H1 (cell line): Measurements from ENCODE around the gene GCAT. TPM values are rescaled to one million over a fixed set of nuclear protein-coding genes. Genes with fewer than 3 reads are reported as not detected.

Experiments used
- CTCF ChIA-PET: fragments of 300-600 bp; sonication (Branson Sonifier 250); formaldehyde crosslinking; loops from one replicate; lab custom pipeline; 2021; ENCODE audit not compliant: partially characterized antibody; lab: Charles Lee
- POLR2A ChIA-PET: fragments of 300-600 bp; sonication (Branson Sonifier 250); formaldehyde crosslinking; loops from one replicate; lab custom pipeline; 2021; ENCODE audit warnings: inconsistent platforms; ENCODE audit not compliant: partially characterized antibody; lab: Charles Lee
- DNase-seq, 2 experiments: peaks; one replicate each; pipeline versions ENCODE4 v3.0.0 to v3.0.0-alpha.2; 2010 to 2022; ENCODE audit warnings: low spot score in 2 of 2, low read depth in 1 of 2, mixed read lengths in 1 of 2
- FAIRE-seq: peaks from 2 replicates; lab custom pipeline; 2011; peaks lifted over from hg19 to GRCh38; lab: Jason Lieb, UNC
- H2AFZ ChIP-seq: 2 replicates; pipeline ENCODE4 v1.8.1; 2012; ENCODE audit warnings: low read length, inconsistent platforms
- H2AK5ac ChIP-seq: 2 replicates; pipeline ENCODE4 v1.6.1; 2013; ENCODE audit warnings: low read depth, low read length
- H2BK120ac ChIP-seq: replicated peaks from 2 replicates; pipeline ENCODE3; 2013; ENCODE audit warnings: low read depth, low read length, inconsistent platforms
- H2BK12ac ChIP-seq: 2 replicates; pipeline ENCODE4 v1.6.1; 2013; ENCODE audit warnings: low read depth, low read length
- H2BK15ac ChIP-seq: 2 replicates; pipeline ENCODE4 v1.6.1; 2013; ENCODE audit warnings: low read length
- H2BK20ac ChIP-seq: 2 replicates; pipeline ENCODE4 v1.6.1; 2013; ENCODE audit warnings: low read length
- H2BK5ac ChIP-seq: 2 replicates; pipeline ENCODE4 v1.6.1; 2013; ENCODE audit warnings: low read depth, low read length
- H3K14ac ChIP-seq: 2 replicates; pipeline ENCODE4 v1.6.1; 2013; ENCODE audit warnings: inconsistent platforms; ENCODE audit not compliant: insufficient read length
- H3K18ac ChIP-seq: 2 replicates; pipeline ENCODE4 v1.6.1; 2013; ENCODE audit warnings: low read length; ENCODE audit errors: extremely low read depth
- H3K23ac ChIP-seq: 2 replicates; pipeline ENCODE4 v1.6.1; 2013; ENCODE audit warnings: inconsistent platforms; ENCODE audit not compliant: insufficient read length
- H3K23me2 ChIP-seq: 2 replicates; pipeline ENCODE4 v1.6.1; 2013; ENCODE audit warnings: low read depth, low read length
- H3K27ac ChIP-seq: 2 replicates; pipeline ENCODE4 v1.6.1; 2011; ENCODE audit warnings: low read depth, low read length, inconsistent platforms
- H3K27me3 ChIP-seq, 4 experiments: replicated peaks in 1 of 4; 1 replicate in 1 of 4; 2 replicates in 3 of 4; pipeline versions ENCODE4 v1.6.1 to v1.8.1; 2011 to 2013; ENCODE audit warnings: low read length in 3 of 4, mild to moderate bottlenecking in 3 of 4, inconsistent platforms in 2 of 4, mixed read lengths in 2 of 4, moderate library complexity in 1 of 4; ENCODE audit not compliant: control insufficient read depth in 3 of 4, insufficient read depth in 3 of 4; ENCODE audit errors: extremely low read depth in 1 of 4
- H3K36me3 ChIP-seq, 4 experiments: 2 replicates each; pipeline versions ENCODE4 v1.6.1 to v1.8.1; 2011 to 2013; ENCODE audit warnings: mild to moderate bottlenecking in 4 of 4, low read length in 3 of 4, moderate library complexity in 2 of 4, control low read depth in 1 of 4, inconsistent platforms in 1 of 4; ENCODE audit not compliant: insufficient read depth in 4 of 4, control insufficient read depth in 2 of 4
- H3K4ac ChIP-seq: replicated peaks from 2 replicates; pipeline ENCODE3; 2013; ENCODE audit warnings: low read length, low read depth, mixed read lengths, inconsistent platforms; ENCODE audit not compliant: insufficient read length
- H3K4me1 ChIP-seq, 4 experiments: replicated peaks in 1 of 4; 1 replicate in 1 of 4; 2 replicates in 3 of 4; pipeline versions ENCODE4 v1.6.1 to v1.8.1; 2011 to 2013; ENCODE audit warnings: low read length in 3 of 4, inconsistent platforms in 2 of 4, mixed read lengths in 1 of 4; ENCODE audit not compliant: insufficient read depth in 4 of 4, control insufficient read depth in 3 of 4
- H3K4me2 ChIP-seq, 2 experiments: 2 replicates each; pipeline versions ENCODE4 v1.6.1 to v1.8.1; 2011 to 2013; ENCODE audit warnings: low read depth in 2 of 2, low read length in 2 of 2, control low read depth in 1 of 2, inconsistent platforms in 1 of 2, mild to moderate bottlenecking in 1 of 2; ENCODE audit not compliant: insufficient read depth in 1 of 2
- H3K4me3 ChIP-seq, 4 experiments: fragments of 200-600, 300-600 bp in 1 of 4; sonication (generic), shearing (Covaris generic), sonication (Bioruptor Twin) in 1 of 4; 2 replicates each; pipeline versions ENCODE4 v1.5.1 to v1.8.1; 2011 to 2016; ENCODE audit warnings: low read length in 4 of 4, low read depth in 3 of 4, control low read depth in 2 of 4, inconsistent platforms in 2 of 4, mild to moderate bottlenecking in 2 of 4, mixed read lengths in 1 of 4, moderate library complexity in 1 of 4; ENCODE audit not compliant: insufficient read depth in 2 of 4; ENCODE audit errors: extremely low read depth in 1 of 4
- H3K56ac ChIP-seq: replicated peaks from 2 replicates; pipeline ENCODE3; 2013; ENCODE audit warnings: low read depth, mild to moderate bottlenecking, mixed read lengths, low read length, inconsistent platforms; ENCODE audit not compliant: insufficient read length
- H3K79me1 ChIP-seq: 2 replicates; pipeline ENCODE4 v1.6.1; 2013; ENCODE audit warnings: low read depth, low read length, control low read depth
- H3K79me2 ChIP-seq, 2 experiments: 2 replicates each; pipeline versions ENCODE4 v1.6.1 to v1.8.1; 2012 to 2013; ENCODE audit warnings: low read length in 2 of 2, mild to moderate bottlenecking in 2 of 2, inconsistent platforms in 1 of 2; ENCODE audit not compliant: insufficient read depth in 2 of 2, control insufficient read depth in 1 of 2
- H3K9ac ChIP-seq, 4 experiments: replicated peaks in 1 of 4; 1 replicate in 1 of 4; 2 replicates in 3 of 4; pipeline versions ENCODE4 v1.6.1 to v1.8.1; 2011 to 2013; ENCODE audit warnings: low read depth in 3 of 4, low read length in 3 of 4, control low read depth in 2 of 4, mild to moderate bottlenecking in 2 of 4, moderate library complexity in 2 of 4, inconsistent platforms in 1 of 4; ENCODE audit errors: extremely low read depth in 1 of 4
- H3K9me3 ChIP-seq, 2 experiments: 2 replicates each; pipeline versions ENCODE4 v1.6.1 to v1.8.1; 2012 to 2013; ENCODE audit warnings: mild to moderate bottlenecking in 2 of 2, moderate library complexity in 2 of 2, control low read depth in 1 of 2, inconsistent platforms in 1 of 2, low read depth in 1 of 2, low read length in 1 of 2, mixed read lengths in 1 of 2; ENCODE audit not compliant: insufficient read depth in 2 of 2
- H4K20me1 ChIP-seq, 2 experiments: replicated peaks in 1 of 2; 2 replicates each; pipeline versions ENCODE3 to v1.8.1; 2011 to 2013; ENCODE audit warnings: inconsistent platforms in 2 of 2, low read length in 2 of 2, mild to moderate bottlenecking in 1 of 2; ENCODE audit not compliant: insufficient read depth in 2 of 2, control insufficient read depth in 1 of 2
- H4K5ac ChIP-seq: 2 replicates; pipeline ENCODE4 v1.6.1; 2013; ENCODE audit warnings: low read length, low read depth, mixed read lengths, inconsistent platforms; ENCODE audit not compliant: insufficient read length
- H4K8ac ChIP-seq: 2 replicates; pipeline ENCODE4 v1.8.0; 2013; ENCODE audit warnings: mild to moderate bottlenecking, moderate library complexity, low read length, inconsistent platforms; ENCODE audit not compliant: insufficient read depth; ENCODE audit errors: extremely low read depth
- H4K91ac ChIP-seq: replicated peaks from 2 replicates; pipeline ENCODE3; 2013; ENCODE audit warnings: low read length, mixed read lengths, inconsistent platforms; ENCODE audit not compliant: insufficient read length
- BRCA1 ChIP-seq: IDR thresholded peaks from 2 replicates; pipeline ENCODE4 v1.6.1; 2012; ENCODE audit warnings: low read depth, low read length, improper control_type of control experiment
- CREB1 ChIP-seq: IDR thresholded peaks from 2 replicates; pipeline ENCODE4 v1.6.1; 2012; ENCODE audit warnings: inconsistent platforms
- CTBP2 ChIP-seq: IDR thresholded peaks from 2 replicates; pipeline ENCODE4 v1.7.0; 2011; ENCODE audit warnings: borderline replicate concordance, mild to moderate bottlenecking, moderate library complexity, mixed read lengths, low read length; ENCODE audit not compliant: insufficient read depth, insufficient read length
- MAFK ChIP-seq: IDR thresholded peaks from 2 replicates; pipeline ENCODE4 v1.6.1; 2012; ENCODE audit warnings: low read depth, mild to moderate bottlenecking, improper control_type of control experiment, low read length
- SAP30 ChIP-seq: fragments of 300-600 bp; sonication (generic); IDR thresholded peaks from 2 replicates; pipeline ENCODE4 v1.7.1; 2012; ENCODE audit warnings: low read length, moderate library complexity, mild to moderate bottlenecking, inconsistent platforms; ENCODE audit not compliant: insufficient read depth, insufficient replicate concordance
- SIX5 ChIP-seq: IDR thresholded peaks from 2 replicates; pipeline ENCODE4 v1.6.1; 2011; ENCODE audit warnings: mild to moderate bottlenecking, low read depth, low read length
- SUZ12 ChIP-seq: fragments of 200-600 bp; sonication (generic); IDR thresholded peaks from 2 replicates; pipeline ENCODE4 v1.6.1; 2012; ENCODE audit warnings: mild to moderate bottlenecking, inconsistent platforms, low read length, moderate library complexity, mixed read lengths
- TCF12 ChIP-seq: IDR thresholded peaks from 2 replicates; pipeline ENCODE4 v1.6.1; 2011; ENCODE audit warnings: low read depth, mild to moderate bottlenecking, low read length
- TEAD4 ChIP-seq: IDR thresholded peaks from 2 replicates; pipeline ENCODE4 v1.6.1; 2012; ENCODE audit warnings: low read depth, low read length, inconsistent platforms, mixed read lengths
- YY1 ChIP-seq: IDR thresholded peaks from 2 replicates; pipeline ENCODE4 v1.6.1; 2011; ENCODE audit warnings: low read depth, mild to moderate bottlenecking, low read length
- WGBS, 2 experiments: shearing (Covaris generic) in 1 of 2; methylation state at CpG; one replicate each; pipeline versions ENCODE4 v1.1.6 to v1.1.7; 2013 to 2015; ENCODE audit warnings: low lambda C conversion rate in 2 of 2, mixed read lengths in 2 of 2, inconsistent platforms in 1 of 2, low coverage in 1 of 2, missing lambda C conversion rate in 1 of 2; ENCODE audit not compliant: insufficient replicate concordance in 2 of 2, insufficient coverage in 1 of 2, insufficient read length in 1 of 2; ENCODE audit errors: extremely low coverage in 1 of 2, missing lambda C conversion rate in 1 of 2; 5-methylcytosine and 5-hydroxymethylcytosine counted together
- polyA plus RNA-seq, 7 experiments: library from polyadenylated mRNA; depleted of rRNA in 3 of 7; stranded (reverse) in 5 of 7; unstranded in 2 of 7; fragments of >200 nt in 5 of 7; fragments of 200-250 nt in 2 of 7; gene quantifications; 1 replicate in 5 of 7; 2 replicates in 1 of 7; 4 replicates in 1 of 7; pipeline versions ENCODE4 v1.2.1 to v1.2.3, GENCODE V29; 2011 to 2013; ENCODE audit warnings: missing spikeins in 2 of 7, mixed read lengths in 2 of 7
- total RNA-seq: library from RNA; stranded (reverse); fragmentation: NEBNext Ultra II Directional; extraction: Animal tissue kit (Norgen Biotek cat#: 25700); gene quantifications from 2 replicates; pipeline ENCODE4 v1.2.1, GENCODE V29; 2021
- TF ChIP-seq, protein P1 (sequence below): IDR thresholded peaks from 2 replicates; pipeline ENCODE4 v1.6.1; 2012; ENCODE audit warnings: inconsistent platforms
- TF ChIP-seq, protein P2 (sequence below): IDR thresholded peaks from 2 replicates; pipeline ENCODE4 v1.6.1; 2011; ENCODE audit warnings: low read length, improper control_type of control experiment

GCAT gene
- total and polyA plus RNA-seq, 2 of the 8 experiments (the other 6 are each of a cell fraction or from before 2014, with no cell fraction given), result 24.3 to 47.5 TPM

DNA sequence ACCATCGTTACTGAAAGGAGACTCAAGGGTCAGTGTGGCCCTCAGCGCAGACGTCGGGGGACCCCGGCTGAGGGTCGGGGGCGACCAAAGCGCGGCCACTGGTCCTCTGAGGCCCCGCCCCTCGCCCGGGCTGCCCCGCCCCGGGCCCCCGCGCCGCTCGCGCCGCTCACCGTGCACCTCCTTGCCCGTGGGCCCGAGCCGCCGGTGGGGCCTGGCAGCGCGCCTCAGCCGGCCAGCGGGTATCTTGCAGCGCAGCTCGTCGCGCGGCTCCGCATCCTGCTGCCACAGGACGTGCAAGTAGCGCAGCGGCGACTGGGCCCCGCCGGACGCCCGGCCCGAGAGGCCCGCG, 36.0 kb downstream of the GCAT start:
- ChIA-PET CTCF (interaction anchor here (1.0 to 3.5 kb wide), 7 partner anchors 12 to 54 kb away, joined by 3 to 15 read pairs (median 5); no protein-coding TSS in a partner anchor), POLR2A (interaction anchor here (0.7 to 3.7 kb wide), 14 partner anchors 9 to 128 kb away, joined by 3 to 29 read pairs (median 5); partner anchors contain the start of genes GALR3, GCAT and MICALL1)
- H3K4me1 ChIP-seq, result peaks cover 0 to 2% (median 1%) of the 10 kb centered on the region in 4 experiments; a peak in 2 of 7 replicates
- peak overlapping the region; percentile 61 to 82 (median 67) for H3K4me3 ChIP-seq
- 0 out of 2 replicates have a peak overlapping the region, but pooled peaks have one; percentile 37 for H2AFZ ChIP-seq
- H4K20me1 ChIP-seq, result peaks cover 0 to 3% of the 10 kb centered on the region in 2 experiments
- H3K27ac ChIP-seq, result peak overlapping the region; percentile 47; the same call in 1 of the 2 replicates
- H3K9me3 ChIP-seq, result no peaks in the 10 kb centered on the region
- H2BK12ac ChIP-seq, result no peak overlapping the region
- no peak overlapping the region for H3K4ac ChIP-seq
- no peaks in the 10 kb centered on the region; the same call in none of the 2 replicates for H3K79me1 ChIP-seq
- H3K4me2 ChIP-seq, result peak overlapping the region; percentile 65 to 78
- no peaks in the 10 kb centered on the region for H3K27me3 ChIP-seq
- H3K56ac ChIP-seq, result no peak overlapping the region
- no peak overlapping the region for H2BK15ac ChIP-seq
- no peak overlapping the region for H2BK120ac ChIP-seq
- FAIRE-seq, result no peak
- H3K23me2 ChIP-seq, result peaks cover 7% of the 10 kb centered on the region; the same call in 1 of the 2 replicates
- H4K91ac ChIP-seq, result no peak overlapping the region
- peaks cover 0 to 6% (median 0%) of the 10 kb centered on the region in 4 experiments; a peak in 3 of 8 replicates for H3K36me3 ChIP-seq
- H3K9ac ChIP-seq, result peak overlapping the region; percentile 45 to 78 (median 58); a peak in 6 of 7 replicates
- H3K14ac ChIP-seq, result no peak overlapping the region
- H2BK20ac ChIP-seq, result no peak overlapping the region
- 0 out of 2 replicates have a peak overlapping the region, but pooled peaks have one; percentile 90 for H4K8ac ChIP-seq
- no peak overlapping the region for H3K18ac ChIP-seq
- H4K5ac ChIP-seq, result no peak overlapping the region
- peaks cover 0 to 17% of the 10 kb centered on the region in 2 experiments; a peak in 3 of 4 replicates for H3K79me2 ChIP-seq
- H2AK5ac ChIP-seq, result no peak overlapping the region
- H2BK5ac ChIP-seq, result no peak overlapping the region
- DNase-seq, result no peak
- WGBS, 2 experiments, result 2% methylated on average over 19 of the region's 46 CpGs; no CpG with 5 or more reads in 1 of the 2 experiments
- H3K23ac ChIP-seq, result no peak overlapping the region
- TF ChIP-seq SAP30, result no peak
- no peak for TF ChIP-seq MAFK
- no peak for TF ChIP-seq TEAD4
- TF ChIP-seq CREB1, result no peak
- TF ChIP-seq BRCA1, result no peak
- no peak for TF ChIP-seq YY1
- TF ChIP-seq, protein P1, sequence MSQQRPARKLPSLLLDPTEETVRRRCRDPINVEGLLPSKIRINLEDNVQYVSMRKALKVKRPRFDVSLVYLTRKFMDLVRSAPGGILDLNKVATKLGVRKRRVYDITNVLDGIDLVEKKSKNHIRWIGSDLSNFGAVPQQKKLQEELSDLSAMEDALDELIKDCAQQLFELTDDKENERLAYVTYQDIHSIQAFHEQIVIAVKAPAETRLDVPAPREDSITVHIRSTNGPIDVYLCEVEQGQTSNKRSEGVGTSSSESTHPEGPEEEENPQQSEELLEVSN, result no peak
- TF ChIP-seq SIX5, result no peak
- TF ChIP-seq, protein P2, sequence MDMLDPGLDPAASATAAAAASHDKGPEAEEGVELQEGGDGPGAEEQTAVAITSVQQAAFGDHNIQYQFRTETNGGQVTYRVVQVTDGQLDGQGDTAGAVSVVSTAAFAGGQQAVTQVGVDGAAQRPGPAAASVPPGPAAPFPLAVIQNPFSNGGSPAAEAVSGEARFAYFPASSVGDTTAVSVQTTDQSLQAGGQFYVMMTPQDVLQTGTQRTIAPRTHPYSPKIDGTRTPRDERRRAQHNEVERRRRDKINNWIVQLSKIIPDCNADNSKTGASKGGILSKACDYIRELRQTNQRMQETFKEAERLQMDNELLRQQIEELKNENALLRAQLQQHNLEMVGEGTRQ, result no peak
- TF ChIP-seq SUZ12, result no peak
- no peak for TF ChIP-seq CTBP2
- no peak for TF ChIP-seq TCF12
